ENCODE measurements around the gene CNTNAP2. TPM values are rescaled to one million over a fixed set of nuclear protein-coding genes. Genes with fewer than 3 reads are reported as not detected.
A peak's percentile ranks its signal among the peaks of the same experiment; 100 is the strongest.

The CNTNAP2 gene
- total and polyA plus RNA-seq, 8 donors = 0.09 to 1.1 (median 0.38) TPM

- H3K27ac ChIP-seq = no peak overlapping the region
- no peak for FAIRE-seq
- no peaks in the 10 kb centered on the region for H3K9me3 ChIP-seq
- WGBS, 2 donors = 48 to 51% methylated on average over 7 of the region's 7 CpGs
- H3K4me3 ChIP-seq = no peak overlapping the region
- peak in 2 of 4 donors; percentile 39 to 56 for ATAC-seq
- H3K4me1 ChIP-seq = no peaks in the 10 kb centered on the region
- peak; percentile 12 to 55 (median 46) for TF ChIP-seq CTCF (IDR thresholded peaks at IDR 0.05)
- peaks cover 0 to 5% (median 2%) of the 10 kb centered on the region in 4 donors for H3K27me3 ChIP-seq
- intact Hi-C loops (cut with DNase I) = no loop called here
- DNase-seq = no peak
- H3K36me3 ChIP-seq = no peaks in the 10 kb centered on the region
Observed at GRCh38 chr7:148264933-148265557, 2148.4 kb downstream of the CNTNAP2 start.

DNA sequence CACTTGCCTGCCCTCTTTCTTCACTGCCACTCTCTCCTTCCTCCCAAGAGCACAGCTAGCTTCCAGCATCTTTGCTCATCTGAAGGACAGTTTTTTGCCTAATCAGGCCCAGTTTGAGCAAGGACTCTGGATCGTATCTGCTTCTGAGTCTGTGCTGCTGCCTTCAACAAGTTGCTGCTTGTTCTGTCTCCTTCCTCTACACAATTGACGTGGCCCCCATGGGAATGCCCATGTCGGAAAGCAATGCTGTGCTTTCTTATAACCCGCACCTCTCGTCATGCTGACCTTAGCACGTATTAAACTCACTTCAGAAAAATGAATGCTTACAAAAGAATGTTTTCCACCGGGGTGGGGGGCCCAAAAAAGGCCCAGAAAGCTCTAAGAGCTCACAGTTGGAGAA, 2149.3 kb downstream of the CNTNAP2 start:
- DNase-seq (no peak), ATAC-seq (no peak), FAIRE-seq (no peak)
- Histone ChIP-seq H3K4me3 (no peak overlapping the region), H3K4me1 (no peaks in the 10 kb centered on the region), H3K27me3 (peaks cover 0 to 5% (median 2%) of the 10 kb centered on the region in 4 donors), H3K27ac (no peak overlapping the region), H3K36me3 (no peaks in the 10 kb centered on the region), H3K9me3 (no peaks in the 10 kb centered on the region)
- intact Hi-C loops (cut with DNase I) = no loop called here
- 46 to 59% methylated on average over 7 of the region's 7 CpGs for WGBS, 2 donors
- TF ChIP-seq CTCF (IDR thresholded peaks at IDR 0.05) = no peak

- intact Hi-C loops (cut with DNase I) = no loop called here
- no peak for ATAC-seq
- Histone ChIP-seq H3K4me3 (no peak overlapping the region), H3K9me3 (no peaks in the 10 kb centered on the region), H3K36me3 (no peaks in the 10 kb centered on the region), H3K4me1 (no peaks in the 10 kb centered on the region), H3K27ac (no peak overlapping the region), H3K27me3 (peaks cover 0 to 5% (median 2%) of the 10 kb centered on the region in 4 donors)
- WGBS, 2 donors = 71 to 75% methylated on average over 8 of the region's 8 CpGs
- no peak for DNase-seq
- TF ChIP-seq CTCF (IDR thresholded peaks at IDR 0.05) = no peak
- no peak for FAIRE-seq
Observed at GRCh38 chr7:148266795-148267194, 2150.2 kb downstream of the CNTNAP2 start.

GRCh38 chr7:148270576-148270975, 2154.0 kb downstream of the CNTNAP2 start:
- Histone ChIP-seq H3K9me3 (no peaks in the 10 kb centered on the region), H3K27me3 (peaks cover 0 to 11% (median 0%) of the 10 kb centered on the region in 4 donors), H3K4me3 (no peak overlapping the region), H3K36me3 (no peaks in the 10 kb centered on the region), H3K27ac (no peak overlapping the region), H3K4me1 (no peaks in the 10 kb centered on the region)
- DNase-seq (no peak), ATAC-seq (no peak), FAIRE-seq (no peak)
- 54 to 60% methylated on average over 4 of the region's 4 CpGs for WGBS, 2 donors
- TF ChIP-seq CTCF (IDR thresholded peaks at IDR 0.05) = no peak
- intact Hi-C loops (cut with DNase I) = no loop called here

DNA sequence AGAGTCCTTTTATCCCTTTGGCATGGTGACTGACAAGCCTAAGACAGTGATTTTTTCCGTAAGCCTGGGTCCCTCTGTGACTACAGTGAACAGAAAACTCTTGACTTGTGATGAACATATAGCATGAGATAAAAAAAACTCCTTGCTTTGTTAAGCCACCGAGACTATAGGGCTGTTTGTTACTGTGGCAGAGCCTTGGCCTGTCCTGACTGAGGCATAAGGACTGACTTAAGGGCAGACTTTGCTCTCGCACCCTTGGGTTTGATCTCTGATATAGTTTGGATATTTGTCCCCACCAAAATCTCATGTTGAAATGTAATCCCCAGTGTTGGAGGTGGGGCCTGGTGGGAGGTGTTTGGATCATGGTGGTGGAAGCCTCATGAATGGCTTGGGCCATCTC, 2157.5 kb downstream of the CNTNAP2 start:
- no peak overlapping the region for H3K4me3 ChIP-seq
- H3K4me1 ChIP-seq = no peaks in the 10 kb centered on the region
- ATAC-seq = no peak
- DNase-seq = no peak
- no peaks in the 10 kb centered on the region for H3K9me3 ChIP-seq
- no peaks in the 10 kb centered on the region for H3K36me3 ChIP-seq
- WGBS, 2 donors = 86 to 93% methylated on average over 3 of the region's 3 CpGs
- FAIRE-seq = no peak
- TF ChIP-seq CTCF (IDR thresholded peaks at IDR 0.05) = no peak
- no peak overlapping the region for H3K27ac ChIP-seq
- H3K27me3 ChIP-seq = peaks cover 0 to 7% (median 0%) of the 10 kb centered on the region in 4 donors
- intact Hi-C loops (cut with DNase I) = no loop called here
